ENCODE measurements around the gene DAZAP1.
"Not testable (repeated sequence)": the region's sequence is repeated elsewhere in the genome, so short reads cannot be mapped to it uniquely, and the experiment has no call there.

The DAZAP1 gene

GRCh38 chr19:1411255-1412191 is 4.1 kb downstream of the DAZAP1 start:
- no peak for DNase-seq

- DNase-seq = no peak
These were observed 5.0 kb downstream of the DAZAP1 start for GRCh38 chr19:1412323-1412923.

GRCh38 chr19:1412995-1413800 is 5.8 kb downstream of the DAZAP1 start:
- DNase-seq = no peak

- DNase-seq = no peak
These were observed 8.8 kb downstream of the DAZAP1 start for GRCh38 chr19:1416014-1416841.

- DNase-seq = no peak
These were observed 9.8 kb downstream of the DAZAP1 start for GRCh38 chr19:1417145-1417544.

GRCh38 chr19:1417681-1418495 is 10.5 kb downstream of the DAZAP1 start:
- no peak for DNase-seq

- DNase-seq = no peak
These were observed 11.1 kb downstream of the DAZAP1 start for GRCh38 chr19:1418496-1418775.

GRCh38 chr19:1418951-1419738 is 11.8 kb downstream of the DAZAP1 start:
- DNase-seq = no peak

- DNase-seq = not testable (repeated sequence)
These were observed 12.7 kb downstream of the DAZAP1 start for GRCh38 chr19:1420085-1420484.

GRCh38 chr19:1420590-1420989 is 13.2 kb downstream of the DAZAP1 start:
- no peak for DNase-seq

GRCh38 chr19:1421218-1421957 is 14.0 kb downstream of the DAZAP1 start:
- DNase-seq = no peak

GRCh38 chr19:1421958-1422305 is 14.5 kb downstream of the DAZAP1 start:
- DNase-seq = no peak

GRCh38 chr19:1422360-1422759 is 15.0 kb downstream of the DAZAP1 start:
- DNase-seq = no peak

- no peak for DNase-seq
These were observed 15.6 kb downstream of the DAZAP1 start for GRCh38 chr19:1422943-1423342.

- no peak for DNase-seq
These were observed 16.2 kb downstream of the DAZAP1 start for GRCh38 chr19:1423436-1424191.

GRCh38 chr19:1424192-1424955 is 17.0 kb downstream of the DAZAP1 start:
- DNase-seq = no peak

GRCh38 chr19:1425102-1425837 is 17.9 kb downstream of the DAZAP1 start:
- no peak for DNase-seq

- DNase-seq = no peak
These were observed 18.5 kb downstream of the DAZAP1 start for GRCh38 chr19:1425902-1426301.

Data from NCI-H2081 treated with DMSO at 0.1 percent for 48 hours (cell line).